ENCODE measurements around the gene ATPAF2.
"Not testable (repeated sequence)": the region's sequence is repeated elsewhere in the genome, so short reads cannot be mapped to it uniquely, and the experiment has no call there.

ATPAF2 gene

DNA sequence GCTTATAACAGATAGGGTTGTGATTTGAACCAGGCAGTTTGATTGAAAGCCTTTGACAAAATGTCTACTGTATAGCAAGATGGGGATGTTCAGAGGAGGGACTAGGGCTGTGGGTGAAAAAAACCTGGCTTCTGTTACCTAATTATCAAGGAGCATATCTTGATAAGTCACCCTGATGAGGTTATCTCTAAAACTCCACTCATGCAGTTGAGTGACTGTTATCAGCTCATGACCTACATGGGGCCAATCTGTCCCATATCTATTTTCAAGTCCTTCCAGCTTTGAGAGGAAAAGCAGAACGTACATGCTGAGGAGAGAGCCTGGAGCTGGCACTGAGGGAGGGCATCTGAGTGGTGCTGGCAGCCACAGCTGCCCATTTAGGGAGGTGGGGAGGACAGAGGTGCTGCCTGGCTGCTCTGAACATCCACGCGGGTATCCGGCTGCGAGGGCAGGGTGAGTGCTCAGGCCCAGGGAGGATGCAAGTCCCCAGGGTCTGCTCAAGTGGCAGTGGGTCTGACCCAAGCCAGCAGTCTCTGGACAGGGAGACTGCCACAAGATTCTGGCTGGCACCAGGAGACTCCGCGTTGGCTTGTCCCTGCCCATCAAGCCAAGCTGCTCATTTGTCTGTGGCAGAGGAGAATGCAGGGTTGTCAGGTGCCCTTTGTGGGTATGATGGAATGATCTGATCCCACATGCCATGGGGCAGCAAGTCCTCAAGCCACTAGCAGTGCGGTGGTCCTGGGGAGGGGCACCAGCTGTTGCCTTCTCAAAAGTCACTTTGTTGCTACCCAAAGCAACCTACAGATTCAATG is 29.2 kb downstream of the ATPAF2 start:
- no peak for DNase-seq

DNA sequence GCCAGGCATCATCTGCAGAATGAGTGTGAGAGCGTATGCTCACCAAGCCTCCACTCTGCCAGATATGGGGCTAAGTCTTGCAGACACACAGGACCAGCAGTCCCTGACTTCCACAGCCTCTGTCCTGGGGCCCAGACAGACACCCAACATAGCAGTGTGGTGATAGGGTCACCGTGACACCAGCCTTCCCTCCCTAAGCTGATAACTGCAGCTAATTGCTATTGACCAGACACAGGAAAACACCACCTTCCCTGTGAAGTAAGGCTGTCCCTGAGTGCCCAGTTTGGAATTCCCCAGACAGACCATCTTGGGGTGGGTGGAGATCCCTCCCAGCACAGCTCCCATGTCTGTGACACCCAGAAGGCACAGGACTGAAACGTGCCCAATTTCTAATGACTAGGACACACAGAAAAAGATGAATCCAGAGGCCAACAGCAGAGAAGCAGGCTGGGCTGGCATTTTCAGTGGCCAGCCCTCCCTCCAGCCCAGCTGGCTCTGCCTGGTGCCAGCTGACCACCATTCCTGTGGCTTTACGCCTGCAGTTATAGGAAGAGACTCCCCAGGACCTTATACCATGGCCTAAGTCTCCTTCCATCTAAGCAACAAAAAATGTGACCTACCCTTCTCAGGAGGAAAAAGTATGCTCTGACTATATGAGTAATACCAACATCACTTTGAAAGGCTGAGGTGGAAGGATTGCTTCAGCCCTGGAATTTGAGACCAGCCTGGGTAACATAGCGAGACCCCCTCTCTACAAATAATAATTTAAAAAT is 30.3 kb downstream of the ATPAF2 start:
- DNase-seq = no peak

DNA sequence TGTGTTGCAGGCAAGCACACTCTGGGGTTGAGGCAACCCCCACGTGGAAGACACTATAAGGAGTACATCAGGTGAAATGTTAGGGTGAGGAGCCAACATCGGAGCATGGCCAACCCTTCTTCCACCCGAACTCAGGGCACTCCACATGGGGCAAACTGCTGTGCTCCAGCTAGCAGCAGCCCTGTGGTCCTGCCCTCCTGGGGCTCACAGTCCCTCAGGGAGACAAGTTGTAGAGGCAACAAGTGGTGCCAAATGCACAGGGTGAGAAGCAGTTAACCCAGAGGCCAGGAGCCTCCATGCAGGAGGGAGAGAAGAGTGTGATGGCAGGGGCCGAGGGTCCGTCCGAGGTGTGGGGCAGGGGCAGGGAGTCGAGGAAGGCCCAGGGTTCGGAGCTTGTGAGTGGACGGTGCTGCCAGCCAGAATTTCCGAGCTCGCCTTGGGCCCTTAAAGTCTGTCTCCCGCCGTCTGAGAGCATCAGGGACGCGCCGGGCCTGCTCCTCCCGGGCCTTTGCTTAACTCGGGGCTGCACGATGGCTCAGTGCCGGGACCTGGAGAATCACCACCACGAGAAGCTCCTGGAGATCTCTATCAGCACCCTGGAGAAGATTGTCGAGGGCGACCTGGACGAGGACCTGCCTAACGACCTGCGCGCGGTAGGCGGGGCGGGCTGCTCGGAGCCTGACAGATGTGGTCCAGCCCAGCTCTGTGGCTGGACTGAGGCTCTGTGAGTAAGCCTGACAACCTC is 32.3 kb downstream of the ATPAF2 start:
- DNase-seq = no peak

DNA sequence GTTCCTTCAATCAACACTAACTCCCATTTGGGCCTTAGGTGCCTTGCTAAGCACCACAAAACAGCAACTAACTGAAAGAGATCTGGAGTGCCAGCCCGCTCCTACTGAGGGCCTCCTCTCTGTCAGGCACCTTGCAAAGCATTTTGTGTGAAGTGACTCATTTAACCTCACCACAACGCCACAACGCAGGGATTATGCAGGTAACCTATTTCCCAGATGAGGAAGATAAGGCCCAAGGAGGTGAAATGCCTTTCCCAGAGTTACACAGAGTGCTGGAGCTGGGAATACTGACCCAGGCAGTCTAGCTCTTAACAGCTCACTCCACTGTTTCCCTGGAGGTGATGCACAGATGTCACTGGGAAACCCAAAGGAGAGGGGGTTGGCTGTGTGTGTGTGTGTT is 33.5 kb downstream of the ATPAF2 start:
- DNase-seq = no peak

DNA sequence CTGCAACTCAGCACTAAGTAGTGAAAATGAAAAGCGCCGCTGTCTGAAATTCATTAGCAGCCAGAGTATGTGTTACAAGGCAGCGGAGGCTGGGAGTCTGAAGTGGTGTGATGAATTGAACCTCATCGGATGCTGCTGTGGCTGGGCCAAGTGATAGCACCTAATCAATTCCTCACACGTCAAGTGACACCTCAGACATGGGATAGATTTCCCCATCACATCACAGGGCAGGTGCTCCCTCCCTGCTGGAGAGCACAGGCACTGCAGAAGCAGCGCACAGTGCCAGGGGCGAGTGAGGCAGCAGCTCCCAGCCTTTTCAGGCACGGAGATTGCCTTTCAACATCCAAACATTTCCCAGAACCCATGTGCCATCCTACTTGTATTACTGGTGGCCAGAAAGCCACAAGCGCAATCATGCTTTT is 34.1 kb downstream of the ATPAF2 start:
- DNase-seq = no peak

DNA sequence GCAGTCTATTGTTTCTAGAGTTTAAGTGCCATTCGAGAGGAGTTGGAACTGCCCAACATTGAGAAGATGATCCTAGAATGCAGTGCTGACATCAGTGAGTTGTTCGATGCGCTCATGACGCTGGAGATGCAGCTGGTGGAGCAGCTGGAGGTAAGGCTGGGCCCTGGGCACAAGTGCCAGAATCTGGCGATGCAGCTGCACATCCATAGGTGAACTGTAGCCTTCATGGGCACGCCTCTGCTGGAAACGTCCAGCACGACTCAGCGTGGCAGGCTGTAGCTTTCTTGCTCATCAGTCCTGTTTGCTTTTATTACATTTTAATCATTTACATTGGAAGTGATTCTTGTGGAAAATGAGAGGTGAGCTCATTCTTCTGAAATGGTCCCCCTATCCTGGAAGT is 34.6 kb downstream of the ATPAF2 start:
- peak; percentile 30 for DNase-seq

DNA sequence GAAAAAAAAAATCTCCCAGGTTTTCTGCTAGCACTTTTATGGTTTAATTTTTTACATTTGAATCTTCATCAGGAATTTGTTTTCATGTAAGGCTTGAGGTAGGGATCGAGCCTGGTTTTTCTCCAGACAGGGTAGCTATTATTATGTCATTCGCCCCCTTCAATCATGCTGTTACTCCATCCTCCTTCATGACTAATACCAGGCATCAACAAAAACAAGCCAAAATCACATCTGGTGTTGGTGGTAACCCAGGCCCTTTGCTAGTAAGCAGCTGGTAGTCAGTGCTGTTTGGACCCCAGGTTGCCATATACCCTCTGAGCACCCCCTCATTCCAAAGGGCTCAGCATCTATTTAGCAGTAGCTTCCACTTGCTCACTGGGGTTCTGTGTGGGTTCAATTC is 36.8 kb downstream of the ATPAF2 start:
- no peak for DNase-seq

DNA sequence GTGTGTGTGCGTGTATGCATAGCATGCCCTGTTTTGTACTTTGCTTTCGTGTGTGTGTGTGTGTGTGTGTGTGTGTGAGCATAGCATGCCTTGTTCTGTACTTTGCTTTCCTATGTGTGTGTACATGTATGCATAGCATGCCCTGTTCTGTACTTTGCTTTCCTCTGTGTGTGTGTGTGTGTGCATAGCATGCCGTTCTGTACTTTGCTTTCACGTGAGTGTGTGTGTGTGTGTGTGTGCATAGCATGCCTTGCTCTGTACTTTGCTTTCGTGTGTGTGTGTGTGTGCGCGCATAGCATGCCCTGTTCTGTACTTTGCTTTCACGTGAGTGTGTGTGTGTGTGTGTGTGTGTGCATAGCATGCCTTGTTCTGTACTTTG is 38.9 kb downstream of the ATPAF2 start:
- no peak for DNase-seq

DNA sequence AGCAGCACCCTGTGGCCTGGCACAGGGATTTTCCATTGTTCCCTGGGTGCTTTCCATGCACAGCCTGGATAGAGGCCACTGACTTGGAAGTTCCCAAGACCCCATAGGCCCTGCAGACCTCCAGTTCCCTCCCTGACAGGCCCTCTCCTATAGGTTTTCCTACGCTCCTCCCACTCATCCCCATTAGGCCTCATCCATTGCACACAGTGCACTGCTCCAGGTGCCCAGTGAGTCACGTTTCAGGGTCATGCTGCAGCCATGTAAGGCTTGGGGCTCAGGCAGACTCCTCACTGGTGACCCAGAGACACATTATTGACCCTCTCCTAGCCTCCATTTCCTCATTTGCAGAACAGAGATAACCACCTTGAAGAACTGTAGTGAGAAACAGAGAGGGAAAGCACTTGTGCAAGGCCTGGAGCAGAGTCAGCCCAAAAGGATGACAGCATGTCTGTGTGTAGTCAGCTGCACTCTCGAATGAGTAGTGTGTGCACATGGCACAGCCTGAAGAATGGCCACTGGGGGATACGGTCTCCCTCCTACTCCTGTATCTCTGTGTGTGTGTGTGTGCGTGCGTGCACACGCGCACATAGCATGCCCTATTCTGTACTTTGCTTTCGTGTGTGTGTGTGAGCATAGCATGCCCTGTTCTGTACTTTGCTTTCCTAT is 39.5 kb downstream of the ATPAF2 start:
- no peak for DNase-seq

DNA sequence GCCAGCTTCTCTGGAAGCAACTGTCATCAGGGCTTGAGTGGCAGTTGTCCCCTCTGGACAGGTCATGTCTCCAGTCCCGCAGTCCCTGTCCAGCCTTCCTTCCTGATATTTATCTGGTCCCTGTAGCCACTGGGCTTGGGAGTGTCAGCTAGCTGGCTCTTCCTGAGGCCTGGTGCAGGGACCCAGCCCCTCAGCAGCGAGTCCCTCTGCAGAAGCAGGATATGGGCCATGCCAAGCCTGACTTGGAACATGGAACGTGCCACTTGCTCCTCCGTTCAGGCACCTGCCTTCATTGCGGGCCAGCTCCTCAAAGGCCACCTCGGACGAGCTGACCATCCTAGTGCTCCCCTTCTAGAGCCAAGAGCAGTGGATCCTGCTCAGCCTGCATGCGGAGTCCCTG is 40.0 kb downstream of the ATPAF2 start:
- DNase-seq = no peak

DNA sequence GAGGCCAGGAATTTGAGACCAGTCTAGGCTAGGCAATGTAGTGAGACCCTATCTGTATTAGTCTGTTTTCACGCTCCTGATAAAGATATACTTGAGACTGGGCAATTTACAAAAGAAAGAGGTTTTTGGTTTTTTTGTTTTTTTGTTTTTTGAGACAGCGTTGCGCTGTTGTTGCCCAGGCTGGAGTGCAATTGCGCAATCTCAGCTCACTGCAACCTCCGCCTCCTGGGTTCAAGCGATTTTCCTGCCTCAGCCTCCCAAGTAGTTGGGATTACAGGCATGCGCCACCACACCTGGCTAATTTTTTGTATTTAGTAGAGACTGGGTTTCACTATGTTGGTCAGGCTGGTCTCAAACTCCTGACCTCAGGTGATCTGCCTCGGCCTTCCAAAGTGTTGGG is 43.1 kb downstream of the ATPAF2 start:
- DNase-seq = not testable (repeated sequence)

DNA sequence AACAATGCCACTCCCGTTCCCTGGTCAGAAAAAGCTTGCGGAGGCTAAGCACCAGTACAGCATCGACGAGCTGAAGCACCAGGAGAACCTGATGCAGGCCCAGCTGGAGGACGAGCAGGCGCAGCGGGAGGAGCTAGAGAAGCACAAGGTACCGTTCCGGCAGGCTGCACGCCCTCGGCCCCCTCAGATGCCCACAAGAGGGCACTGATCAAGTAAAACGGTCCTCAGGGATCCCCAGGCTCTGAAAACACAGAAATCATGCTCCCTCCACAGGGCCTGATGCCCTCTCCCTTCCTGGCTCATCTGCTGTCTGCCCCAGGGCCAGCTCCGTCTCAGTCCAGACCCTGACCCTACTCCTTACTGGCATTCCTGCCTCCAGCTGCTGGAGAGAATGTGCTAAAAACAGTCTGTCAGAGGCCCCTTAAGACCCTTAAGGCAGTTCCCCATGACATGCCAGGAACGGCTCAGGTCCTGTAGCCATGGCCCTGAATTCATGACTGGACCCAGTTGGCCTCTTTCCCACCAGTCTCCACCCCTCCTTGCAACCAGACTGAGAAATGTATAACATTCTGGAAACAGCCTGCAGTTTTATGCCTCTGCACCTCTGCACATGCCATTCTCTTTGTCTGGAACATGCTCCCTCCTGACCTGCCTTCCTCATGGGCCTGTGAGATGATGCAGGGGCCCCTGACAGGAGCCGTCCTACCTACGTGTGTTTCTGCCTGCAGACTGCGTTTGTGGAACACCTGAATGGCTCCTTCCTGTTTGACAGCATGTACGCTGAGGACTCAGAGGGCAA is 44.5 kb downstream of the ATPAF2 start:
- DNase-seq = no peak

DNA sequence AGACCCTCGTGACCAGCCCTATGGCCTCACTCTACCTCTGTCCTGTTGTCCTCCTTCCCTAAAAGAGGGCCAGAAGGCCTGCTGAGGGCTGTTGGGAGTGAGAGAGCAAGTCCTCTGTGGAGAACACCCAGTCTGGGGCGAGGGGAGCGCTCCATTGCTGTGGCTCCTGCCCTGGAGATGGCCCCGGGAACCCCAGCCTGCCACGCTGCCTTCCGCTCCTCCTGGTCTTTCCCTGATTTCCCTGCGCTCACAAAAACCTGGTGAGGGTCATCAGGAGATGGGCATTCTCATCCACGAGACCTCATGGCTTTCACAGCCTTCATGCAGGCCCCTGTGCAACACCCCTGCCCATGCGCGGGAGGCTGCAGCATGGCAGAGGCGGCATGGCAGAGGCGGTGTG is 45.1 kb downstream of the ATPAF2 start:
- DNase-seq = no peak

DNA sequence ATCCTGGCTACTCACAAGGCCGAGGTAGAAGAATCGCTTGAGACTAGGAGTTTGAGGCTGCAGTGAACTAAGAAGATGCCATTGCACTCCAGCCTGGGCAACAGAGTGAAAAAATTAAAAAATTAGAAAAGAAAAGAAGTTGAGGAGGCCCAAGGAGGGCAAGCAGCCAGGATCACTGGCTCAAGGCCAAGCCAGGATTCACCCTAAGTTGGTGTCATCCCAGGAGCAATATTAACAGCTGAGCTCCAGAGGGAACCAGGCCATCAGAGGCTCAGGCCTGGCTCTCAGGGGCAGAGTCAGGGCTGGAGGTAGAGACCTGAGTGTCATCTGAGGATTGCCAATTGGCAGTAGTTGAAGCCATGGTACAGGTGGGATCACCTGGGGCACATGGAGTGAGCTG is 45.6 kb downstream of the ATPAF2 start:
- DNase-seq = no peak

DNA sequence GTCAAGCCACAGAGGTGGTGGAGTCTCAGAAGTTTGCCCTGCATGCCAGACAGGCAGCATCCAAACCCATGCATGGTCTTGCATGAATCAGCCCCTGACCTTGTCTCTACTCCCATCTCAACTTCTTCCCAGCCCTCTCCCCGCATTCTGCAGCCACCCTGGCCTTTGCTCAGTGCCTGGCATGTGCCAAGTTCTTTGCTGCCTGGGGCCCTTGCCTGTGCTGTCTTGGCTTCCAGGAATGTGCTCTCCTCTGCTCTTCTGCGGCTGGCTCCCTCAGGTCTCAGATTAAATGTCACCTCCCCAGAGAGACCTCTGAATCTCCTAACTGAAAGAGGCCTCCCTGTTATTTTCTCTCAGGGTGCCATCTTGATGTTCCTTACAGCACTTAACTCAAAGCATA is 48.7 kb downstream of the ATPAF2 start:
- no peak for DNase-seq

DNA sequence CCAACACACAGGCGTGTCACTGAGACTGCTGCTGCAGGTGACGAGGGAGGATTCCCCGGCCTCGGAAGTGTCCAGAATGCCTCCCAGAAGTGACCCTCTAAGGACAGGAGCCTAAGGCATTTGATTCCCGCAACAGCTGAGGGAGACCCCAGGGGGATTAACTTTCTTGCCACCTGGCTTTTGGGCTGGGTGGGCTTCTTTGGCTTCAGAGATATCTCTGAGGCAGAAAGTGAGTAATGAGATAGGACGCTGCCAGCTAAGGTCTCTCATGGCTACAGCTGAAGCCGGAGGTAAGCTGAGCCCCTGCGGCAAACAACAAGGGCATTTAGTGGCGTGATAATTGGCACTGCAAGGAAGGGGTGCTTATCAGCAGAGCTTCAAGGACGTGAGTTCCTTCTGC is 49.4 kb downstream of the ATPAF2 start:
- no peak for DNase-seq

DNA sequence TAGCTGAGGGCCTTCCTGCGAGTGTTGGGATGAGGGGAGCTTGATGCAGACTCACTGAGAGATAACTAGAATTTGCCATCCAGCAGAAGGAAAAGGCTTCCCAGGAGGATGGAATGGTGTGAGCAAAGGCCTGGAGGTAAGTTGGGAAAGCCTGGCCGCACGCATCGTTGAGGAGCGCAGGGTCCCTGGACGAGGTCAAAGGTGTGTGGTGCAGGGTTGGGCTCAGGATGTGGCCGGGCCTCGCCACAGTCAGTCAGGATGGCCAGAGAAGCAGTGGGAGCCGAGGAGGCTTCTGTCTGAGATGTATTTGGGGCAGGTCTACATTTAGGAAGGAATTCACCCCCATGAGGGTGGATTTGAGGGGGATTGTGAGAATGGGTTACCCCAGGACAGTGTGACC is 49.9 kb downstream of the ATPAF2 start:
- no peak for DNase-seq

DNA sequence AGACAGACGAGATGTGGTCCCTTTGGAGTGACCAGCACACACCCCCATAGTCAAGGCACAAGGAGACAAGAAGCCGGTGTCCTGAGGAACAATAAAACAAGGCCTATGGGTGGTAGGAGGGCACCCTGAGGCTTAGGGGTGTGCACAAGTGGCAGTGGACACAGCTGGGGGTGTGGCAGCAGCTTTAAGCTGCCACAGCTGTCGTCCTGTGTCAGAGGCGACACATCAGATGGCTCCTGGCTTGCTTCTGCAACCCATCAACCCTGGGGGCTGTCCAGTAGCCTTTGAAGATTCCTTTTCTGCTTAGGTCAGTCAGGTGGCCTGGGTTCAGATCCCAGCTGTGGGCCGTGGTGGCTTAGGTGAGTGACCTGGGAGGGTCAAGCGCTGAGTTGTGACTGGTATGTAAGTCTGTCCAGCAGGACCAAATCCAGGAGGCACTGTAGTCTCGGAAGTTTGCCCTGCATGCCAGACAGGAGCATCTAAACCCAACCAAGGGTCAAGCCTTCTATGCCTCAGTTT is 50.5 kb downstream of the ATPAF2 start:
- DNase-seq = no peak

DNA sequence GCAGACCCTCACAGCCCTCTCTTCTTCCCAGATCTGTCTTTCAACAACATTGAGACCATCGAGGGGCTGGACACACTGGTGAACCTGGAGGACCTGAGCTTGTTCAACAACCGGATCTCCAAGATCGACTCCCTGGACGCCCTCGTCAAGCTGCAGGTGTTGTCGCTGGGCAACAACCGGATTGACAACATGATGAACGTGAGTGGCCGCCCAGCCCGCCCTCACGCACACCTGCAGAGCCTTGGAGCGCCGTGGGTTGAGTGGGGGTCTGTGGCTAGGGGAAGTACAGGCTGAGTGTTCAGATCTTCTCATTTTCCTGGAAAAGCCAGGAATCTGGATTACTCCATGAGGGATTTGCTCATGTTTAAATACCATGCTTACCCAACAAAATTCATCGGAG is 51.1 kb downstream of the ATPAF2 start:
- DNase-seq = peak; percentile 13

DNA sequence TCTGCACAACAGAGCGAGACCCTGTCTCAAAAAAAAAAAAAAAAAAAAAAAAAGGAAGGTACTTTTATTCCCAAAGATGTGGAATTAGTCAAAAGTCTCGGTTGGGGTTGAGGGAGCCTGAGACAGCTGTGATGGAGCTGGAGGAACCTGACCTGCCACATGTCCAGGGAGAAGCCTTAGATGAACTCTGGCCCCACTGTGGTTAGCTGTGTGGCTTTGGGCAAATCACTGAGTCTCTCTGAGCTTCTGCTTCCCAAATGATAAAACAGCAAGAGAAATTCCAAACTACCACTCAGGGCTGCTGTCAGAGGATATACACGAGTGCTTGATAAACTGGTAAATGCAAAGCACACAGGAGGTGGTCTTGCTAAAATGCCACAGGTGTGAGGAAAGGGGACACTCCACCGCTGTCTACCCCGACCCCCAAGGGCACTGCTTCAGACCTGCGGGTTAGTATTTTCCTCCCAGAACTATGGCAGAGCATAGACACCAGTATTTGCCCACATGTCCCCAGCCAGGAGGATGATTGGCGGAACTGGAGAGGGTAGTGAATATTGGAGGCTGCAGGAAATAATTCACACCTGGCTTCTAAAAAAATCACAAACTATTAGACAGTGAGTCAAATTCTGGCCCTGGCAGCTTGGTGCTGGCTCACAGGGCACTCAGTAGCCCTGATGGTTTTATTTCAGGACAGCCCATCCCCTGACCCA is 51.6 kb downstream of the ATPAF2 start:
- no peak for DNase-seq

DNA sequence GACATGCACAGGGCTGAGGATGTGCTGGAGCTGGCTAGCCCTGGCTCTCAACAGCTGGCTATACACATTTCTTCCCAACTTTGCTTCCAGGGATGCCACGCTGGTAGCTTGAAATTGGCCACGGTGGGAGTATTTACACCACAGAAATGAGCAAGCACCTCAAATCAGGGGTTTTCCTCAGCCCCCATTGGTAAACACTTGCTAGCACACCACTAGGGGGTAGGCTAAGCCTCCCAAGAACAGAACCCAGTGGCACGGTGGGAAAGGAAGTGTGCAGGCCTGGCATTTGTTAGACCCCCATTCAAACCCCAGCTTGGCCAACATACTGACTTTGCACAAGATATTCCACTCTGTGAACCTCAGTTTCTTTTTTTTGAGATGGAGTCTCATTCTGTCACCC is 53.4 kb downstream of the ATPAF2 start:
- DNase-seq = no peak

Data from DMS79 (cell line).